ENCODE results near the gene OXLD1.

DNA sequence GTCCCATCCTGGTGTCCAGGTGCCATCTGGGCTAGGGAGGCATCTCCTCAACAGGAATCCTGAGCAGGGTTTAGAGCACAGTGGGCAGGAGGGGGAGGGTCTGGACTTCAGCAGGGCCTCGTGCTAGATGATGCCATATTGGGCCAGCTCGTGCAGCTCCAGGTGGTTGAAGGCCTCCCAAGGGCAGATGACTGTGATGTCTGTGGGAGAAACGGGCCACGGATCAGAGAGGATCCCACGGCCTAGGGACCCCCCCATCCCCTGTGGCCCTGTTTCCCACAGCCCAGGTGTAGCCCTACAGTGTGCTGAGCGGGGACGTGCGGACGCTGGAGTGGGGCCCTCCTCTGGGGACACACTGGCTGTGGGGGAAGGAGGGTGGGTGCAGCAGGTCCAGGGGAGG is 15.5 kb downstream of the OXLD1 start:
- TF ChIP-seq, protein P1, sequence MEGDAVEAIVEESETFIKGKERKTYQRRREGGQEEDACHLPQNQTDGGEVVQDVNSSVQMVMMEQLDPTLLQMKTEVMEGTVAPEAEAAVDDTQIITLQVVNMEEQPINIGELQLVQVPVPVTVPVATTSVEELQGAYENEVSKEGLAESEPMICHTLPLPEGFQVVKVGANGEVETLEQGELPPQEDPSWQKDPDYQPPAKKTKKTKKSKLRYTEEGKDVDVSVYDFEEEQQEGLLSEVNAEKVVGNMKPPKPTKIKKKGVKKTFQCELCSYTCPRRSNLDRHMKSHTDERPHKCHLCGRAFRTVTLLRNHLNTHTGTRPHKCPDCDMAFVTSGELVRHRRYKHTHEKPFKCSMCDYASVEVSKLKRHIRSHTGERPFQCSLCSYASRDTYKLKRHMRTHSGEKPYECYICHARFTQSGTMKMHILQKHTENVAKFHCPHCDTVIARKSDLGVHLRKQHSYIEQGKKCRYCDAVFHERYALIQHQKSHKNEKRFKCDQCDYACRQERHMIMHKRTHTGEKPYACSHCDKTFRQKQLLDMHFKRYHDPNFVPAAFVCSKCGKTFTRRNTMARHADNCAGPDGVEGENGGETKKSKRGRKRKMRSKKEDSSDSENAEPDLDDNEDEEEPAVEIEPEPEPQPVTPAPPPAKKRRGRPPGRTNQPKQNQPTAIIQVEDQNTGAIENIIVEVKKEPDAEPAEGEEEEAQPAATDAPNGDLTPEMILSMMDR (IDR thresholded peaks at IDR 0.05), result no peak
- no peak for TF ChIP-seq POLR2A (IDR thresholded peaks at IDR 0.05)

Measured in right lobe of liver (tissue), 4 donors.